GM19099 (cell line): ENCODE results near the gene CLDND2.

Experiments used
- POLR2A ChIP-seq: IDR thresholded peaks from 3 replicates; pipeline ENCODE4 v1.6.1; 2011; ENCODE audit warnings: low read depth; ENCODE audit not compliant: insufficient read length; ENCODE audit errors: extremely low read depth

Gene CLDND2

DNA sequence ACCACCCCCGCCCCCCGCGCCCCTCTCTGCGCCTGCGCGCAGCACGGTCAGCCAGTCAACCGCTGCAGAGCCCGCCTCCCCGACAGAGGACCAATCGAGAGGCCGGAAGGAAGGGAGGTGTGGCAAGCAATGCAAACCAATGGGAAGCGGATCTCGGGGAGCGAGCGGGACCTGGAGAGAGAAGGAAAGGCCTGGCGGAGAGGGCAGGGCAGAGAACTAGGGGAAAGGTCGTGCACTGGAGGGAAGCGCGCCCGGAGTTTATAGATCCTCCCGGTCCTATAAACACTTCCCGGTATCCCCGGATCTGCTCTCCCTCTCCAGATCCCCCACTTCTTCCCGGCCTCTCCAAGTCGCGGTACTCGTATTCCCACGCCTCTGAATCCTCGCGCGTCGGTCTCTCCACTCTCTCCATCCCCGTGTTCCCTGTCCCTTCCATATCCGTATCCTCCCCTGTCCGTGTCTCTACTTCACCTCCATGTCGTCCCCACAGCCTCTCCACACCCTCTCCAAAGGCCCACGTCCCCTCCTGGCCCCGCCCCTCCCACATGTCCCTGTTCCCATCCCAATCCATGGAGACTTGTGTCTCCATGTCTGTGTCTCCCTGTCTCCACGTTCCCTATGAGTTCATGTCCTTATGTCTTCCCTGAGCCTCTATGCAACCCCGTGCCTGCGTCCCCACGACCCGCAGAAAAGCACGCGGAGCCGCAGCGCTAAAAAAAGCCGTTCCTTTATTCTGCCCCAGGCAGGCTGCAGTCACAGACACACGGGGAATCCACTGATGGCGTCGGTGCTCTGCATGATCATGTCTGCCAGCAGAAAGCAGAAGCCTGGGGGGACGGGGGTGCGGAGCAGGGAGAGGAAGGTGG lies 2.2 kb downstream of the CLDND2 start:
- peak; percentile 62 for TF ChIP-seq POLR2A

DNA sequence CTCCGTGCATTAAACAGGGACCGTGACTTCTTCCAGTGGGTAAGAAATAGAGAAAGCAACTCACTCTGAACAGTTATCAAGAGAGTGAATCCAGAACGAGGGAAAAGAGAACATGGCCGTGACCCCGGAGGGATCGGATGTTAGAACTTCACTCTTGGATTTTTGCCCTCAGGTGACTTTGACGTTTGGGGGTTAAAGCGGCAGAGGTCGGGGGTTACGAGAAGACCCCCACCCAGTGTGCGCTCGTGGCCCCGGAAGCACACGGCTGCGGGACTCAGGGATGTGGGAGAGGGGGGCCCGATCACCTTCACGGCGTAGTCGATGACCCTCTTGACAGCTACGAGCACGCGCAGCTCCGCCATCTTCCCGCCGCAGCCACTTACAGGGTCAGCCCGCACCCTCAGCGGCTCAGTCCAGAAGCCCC lies 2.8 kb downstream of the CLDND2 start, which contains the start of gene ETFB:
Gene ETFB (minus strand): TSS at position 424 of the 424 bp plus-strand sequence. CDS start 62 bp downstream, at position 362.
- peak; percentile 72 for TF ChIP-seq POLR2A

DNA sequence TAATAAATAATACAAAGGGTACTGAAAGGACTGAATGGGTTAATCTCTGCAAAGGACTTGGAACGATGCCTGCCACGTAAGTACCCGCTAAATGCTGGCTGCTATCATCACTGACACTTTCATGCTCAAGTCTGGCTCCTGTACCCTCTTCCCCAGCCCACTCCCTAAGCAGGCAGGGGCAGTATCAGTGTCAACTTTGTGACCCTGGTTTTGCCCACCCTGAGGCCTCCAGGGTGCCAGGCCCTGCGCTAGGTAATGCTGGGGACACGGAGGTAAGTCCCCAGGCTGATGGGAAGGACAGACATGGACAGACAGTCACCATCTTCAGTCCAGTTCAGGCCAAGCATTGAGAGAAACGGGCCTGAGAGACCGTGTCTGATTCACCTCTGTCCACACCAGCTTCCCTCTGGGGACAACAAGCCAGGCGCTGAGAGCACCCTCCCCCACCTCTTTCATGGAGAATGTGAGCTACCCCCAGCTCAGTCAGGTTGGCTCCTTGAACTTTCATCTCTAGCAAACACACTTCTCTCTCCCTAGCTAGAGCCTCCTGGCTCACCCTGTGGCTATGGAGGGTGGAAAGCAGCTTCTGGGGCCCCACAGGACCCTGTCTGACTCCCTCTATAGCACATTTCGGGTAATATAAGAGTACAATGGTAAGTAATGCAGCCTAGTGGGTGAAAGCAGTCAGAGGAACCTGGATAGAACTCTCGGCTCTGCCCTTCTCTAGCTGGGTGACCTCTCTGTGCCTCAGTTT lies 3.4 kb downstream of the CLDND2 start:
- TF ChIP-seq POLR2A = no peak

DNA sequence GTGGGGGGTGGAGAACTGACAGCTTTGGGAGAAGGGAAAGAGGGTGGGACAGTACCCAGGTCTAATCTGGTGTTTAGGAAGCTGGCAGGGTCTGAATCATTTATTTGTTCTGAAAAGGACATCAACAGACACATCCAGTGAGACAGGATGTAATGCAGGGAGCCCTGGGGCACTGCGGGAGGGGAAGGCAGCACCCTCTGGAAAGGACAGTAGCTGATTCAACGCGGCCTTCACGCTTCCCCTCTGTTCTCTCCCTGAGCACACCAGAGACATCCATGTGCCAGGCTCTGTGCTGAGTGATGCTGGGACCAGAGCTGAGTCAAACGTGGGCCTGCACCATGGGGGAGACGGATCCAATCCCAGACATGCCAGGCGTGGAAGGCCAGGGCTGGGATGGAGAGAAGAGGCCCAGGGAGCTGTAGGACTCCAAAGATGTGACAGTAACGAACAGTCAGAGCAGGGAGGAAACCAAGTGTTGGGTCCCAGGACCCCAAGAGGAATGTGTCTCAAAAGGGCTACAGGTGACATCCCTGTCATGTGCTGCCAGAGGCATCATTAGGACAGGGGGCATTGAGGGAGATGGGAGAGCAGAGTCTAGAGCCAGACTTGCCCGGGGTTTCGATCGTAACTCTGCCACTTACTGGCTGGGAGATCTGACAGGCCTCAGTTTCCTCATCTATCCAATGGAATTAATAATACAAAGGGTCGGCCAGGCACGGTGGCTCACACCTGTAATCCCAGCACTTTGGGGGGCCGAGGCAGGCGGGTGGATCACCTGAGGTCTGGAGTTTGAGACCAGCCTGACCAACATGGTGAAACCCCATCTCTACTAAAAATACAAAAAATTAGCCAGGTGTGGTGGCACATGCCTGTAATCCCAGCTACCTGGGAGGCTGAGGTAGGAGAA lies 4.3 kb downstream of the CLDND2 start:
- TF ChIP-seq POLR2A = no peak

DNA sequence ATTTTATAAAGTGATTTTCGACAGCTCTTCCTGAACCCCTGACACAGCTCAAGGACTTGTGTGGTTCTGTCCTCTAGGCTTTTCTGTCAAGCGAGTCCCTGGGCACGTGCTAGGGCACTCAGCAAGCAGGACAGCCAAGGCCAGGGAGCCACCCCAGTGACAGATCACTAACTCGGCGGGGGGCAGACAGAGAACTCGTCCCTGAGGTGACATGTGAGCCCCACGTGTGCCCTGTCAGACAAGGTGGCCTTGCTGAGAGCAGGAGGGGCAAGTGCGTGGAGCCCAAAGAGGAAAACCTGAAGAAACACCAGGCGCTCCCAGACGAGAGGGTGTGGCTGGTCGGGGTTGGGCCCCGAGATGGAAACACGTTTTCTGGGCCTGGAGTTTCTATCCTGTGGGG lies 7.6 kb downstream of the CLDND2 start:
- no peak for TF ChIP-seq POLR2A

DNA sequence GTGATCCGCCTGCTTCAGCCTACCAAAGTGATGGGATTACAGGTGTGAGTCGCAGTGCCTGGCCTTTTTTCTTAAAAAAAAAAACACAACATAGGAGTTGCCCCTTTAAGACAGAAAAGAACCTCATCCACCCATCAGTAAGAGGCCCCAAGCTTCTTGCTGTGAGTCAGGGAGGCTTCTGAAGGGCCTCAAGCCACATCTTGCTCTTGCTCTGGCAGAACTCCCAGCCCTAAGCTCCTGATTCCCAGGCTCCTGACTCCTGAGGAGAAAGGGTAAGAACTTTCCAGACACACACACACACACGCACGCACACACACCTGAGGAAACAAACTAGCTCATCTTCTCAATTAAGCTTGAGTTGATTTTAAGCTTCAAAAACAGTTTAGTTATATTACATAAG lies 9.5 kb downstream of the CLDND2 start:
- TF ChIP-seq POLR2A = no peak

DNA sequence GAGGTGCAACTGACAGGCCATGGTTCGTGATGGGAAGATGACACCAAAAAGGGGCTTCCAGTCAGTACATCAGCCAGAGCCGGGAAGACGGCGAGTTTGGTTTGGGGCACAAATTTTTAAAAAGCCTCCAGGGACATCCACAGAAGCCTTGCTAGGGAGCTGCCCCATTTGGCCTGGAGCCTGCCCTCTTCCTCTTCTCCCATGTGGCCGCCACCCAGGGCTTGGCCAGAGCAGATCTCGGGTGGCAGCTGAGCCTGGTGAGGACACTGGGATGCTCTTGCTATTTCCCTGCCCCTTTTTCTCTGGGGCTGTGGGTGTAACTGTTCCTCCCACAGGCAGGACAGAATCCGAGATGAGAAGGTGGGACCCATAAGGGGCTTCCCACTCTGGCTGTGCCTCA lies 10.9 kb downstream of the CLDND2 start:
- TF ChIP-seq POLR2A = no peak

DNA sequence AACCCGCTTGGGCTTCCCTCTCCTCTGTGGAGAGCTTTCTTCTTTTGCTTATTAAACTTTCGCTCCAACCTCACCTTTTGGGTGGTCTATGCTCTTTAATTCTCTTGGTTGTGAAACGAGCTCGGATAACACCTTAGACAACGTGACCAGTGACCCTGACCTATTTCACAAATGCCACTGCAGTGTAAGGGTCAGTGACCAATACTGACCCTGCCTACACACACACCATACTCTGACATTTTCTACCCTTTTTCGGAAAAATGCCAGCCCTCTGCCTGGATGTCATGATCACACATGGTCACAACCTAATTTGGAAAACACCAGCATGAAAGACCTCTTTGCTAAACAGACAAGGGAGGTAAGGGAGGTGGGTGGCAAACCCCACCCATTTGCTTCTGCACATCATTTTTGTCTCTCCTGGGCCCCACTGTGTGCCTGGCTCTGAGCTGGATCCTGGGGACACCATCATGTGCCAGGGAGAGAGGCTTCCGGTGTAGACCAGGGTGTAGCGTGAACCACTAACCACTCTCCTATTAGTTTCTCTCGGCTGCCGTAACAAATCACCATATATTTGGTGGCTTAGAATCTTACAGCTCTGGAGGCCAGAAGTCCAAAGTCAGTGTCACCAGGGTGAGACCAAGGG lies 12.5 kb downstream of the CLDND2 start:
- no peak for TF ChIP-seq POLR2A

DNA sequence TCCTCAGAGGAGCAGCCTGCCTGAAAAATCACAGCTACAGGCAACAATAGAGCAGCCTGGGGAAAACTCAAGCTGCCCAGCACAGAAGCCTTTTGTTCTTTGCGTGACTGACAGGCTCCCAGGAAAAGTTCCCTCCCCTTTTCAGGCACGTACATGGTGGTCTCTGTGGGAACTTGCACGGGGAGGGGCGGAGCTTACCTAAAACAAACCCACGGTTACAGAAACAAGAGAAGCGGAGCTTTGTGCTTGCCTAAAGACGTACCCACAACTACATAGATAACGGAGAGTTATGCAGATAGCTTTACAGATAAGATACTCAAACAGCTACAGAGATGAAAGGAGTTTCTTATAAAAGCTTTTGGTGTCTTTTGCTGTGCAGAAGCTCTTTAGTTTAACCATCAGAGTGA lies 14.1 kb downstream of the CLDND2 start:
- TF ChIP-seq POLR2A = no peak

DNA sequence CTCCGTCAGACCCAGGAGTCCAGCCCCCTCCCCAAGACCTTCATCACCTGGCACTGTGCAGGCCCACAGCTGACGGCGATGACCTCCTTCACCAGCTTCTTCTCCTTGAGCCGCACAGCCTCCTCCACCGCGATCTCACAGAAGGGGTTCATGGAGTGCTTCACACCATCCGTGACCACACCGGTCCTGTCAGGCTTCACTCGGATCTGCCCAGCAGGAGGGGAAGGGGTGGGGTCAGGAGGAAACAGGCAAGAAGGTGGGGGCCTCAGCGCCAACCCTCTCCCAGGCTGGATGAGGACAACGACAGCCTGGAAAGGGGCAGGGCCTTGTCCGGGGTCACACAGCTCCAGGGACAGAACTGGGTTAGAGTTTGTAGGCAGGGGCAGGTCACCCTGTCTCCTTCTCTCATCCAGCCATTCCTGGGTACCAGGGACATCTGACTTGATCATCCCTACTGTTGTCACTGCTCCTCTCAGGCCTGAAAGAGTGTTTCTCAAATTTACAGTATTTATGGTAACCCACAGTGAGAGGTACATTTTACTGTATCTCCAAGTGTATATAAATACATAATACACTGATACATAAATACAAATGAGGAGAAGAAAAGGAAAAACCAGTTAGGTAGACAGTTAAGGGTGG lies 14.6 kb downstream of the CLDND2 start:
- TF ChIP-seq POLR2A = no peak

DNA sequence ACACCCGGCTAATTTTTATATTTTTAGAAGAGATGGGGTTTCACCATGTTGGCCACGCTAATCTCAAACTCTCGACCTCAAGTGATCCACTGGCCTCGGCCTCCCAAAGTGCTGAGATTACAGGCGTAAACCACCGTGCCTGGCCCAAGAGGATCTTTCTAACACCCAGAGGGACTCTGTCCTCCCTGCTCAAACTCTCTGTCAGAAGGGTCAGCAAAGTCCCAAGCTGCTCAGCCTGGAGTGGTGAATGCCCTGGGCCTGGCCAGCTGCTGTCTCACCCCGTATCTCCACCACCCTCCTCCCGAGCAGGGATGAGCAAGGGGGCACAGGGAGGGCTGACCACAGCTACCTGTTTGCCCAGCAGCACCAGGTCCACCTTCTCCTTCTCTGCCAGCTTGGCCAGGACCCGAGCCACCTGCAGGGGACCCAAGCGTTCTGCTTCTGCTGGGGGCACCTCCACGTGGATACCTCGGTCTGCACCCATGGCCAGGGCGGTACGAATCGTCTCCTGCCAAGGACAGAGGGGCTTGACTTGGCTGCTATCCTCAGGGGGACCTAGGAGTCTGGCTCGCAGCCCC lies 15.9 kb downstream of the CLDND2 start:
- no peak for TF ChIP-seq POLR2A

DNA sequence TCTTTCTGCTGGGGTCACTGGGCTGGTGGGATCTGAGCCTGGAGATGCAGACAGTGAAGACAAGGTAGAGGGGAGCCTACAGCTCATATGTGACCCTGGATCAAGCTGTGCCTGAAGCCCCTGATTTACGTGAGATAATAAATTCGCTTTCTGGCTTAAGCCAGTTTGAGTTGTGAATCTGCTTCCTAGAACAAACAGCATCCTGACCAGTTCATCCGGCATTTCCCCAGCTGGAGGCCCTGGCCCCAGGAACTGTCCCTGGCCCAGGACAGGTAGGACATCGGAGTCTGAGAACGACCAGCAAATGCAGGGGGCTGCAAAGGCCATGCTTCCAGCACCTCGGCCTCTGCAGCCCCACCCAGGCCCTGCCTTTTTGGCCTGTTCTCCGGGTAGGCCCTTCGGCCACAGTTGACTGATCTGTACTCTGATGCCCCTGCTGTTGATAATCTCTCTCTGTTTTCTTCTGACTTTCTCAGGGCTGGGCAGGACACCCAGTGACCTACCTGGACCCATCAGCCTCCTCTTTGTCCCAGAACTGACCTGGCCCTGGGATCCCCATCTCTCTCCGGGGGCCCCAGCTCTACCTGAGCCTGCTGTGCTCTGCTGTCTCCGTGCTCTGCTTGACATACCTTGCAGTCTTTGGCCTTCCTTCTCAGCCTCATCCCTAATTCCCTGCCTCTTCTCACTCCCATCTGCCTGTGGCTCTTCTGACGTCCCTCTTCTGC lies 17.4 kb downstream of the CLDND2 start:
- TF ChIP-seq POLR2A = no peak
